ENCODE measurements around the gene IL12B.
"Not testable (repeated sequence)": the region's sequence is repeated elsewhere in the genome, so short reads cannot be mapped to it uniquely, and the experiment has no call there.

- TF ChIP-seq CTCF, POLR2A (IDR thresholded peaks at IDR 0.05): not testable (repeated sequence)
Observed at GRCh38 chr5:159367866-159368265, 37.6 kb upstream of the IL12B start.
